Stimulated activated CD4-positive, alpha-beta T cell treated with anti-CD3 and anti-CD28 coated beads, Interleukin-4, amount 100 ng/mL, for 1 hour (primary cell): ENCODE measurements around the gene CDK9.
"Not testable (repeated sequence)": the region's sequence is repeated elsewhere in the genome, so short reads cannot be mapped to it uniquely, and the experiment has no call there.

Experiments used
- DNase-seq: peaks from one replicate; pipeline ENCODE4 v3.0.0-alpha.2; 2020

Gene CDK9

DNA sequence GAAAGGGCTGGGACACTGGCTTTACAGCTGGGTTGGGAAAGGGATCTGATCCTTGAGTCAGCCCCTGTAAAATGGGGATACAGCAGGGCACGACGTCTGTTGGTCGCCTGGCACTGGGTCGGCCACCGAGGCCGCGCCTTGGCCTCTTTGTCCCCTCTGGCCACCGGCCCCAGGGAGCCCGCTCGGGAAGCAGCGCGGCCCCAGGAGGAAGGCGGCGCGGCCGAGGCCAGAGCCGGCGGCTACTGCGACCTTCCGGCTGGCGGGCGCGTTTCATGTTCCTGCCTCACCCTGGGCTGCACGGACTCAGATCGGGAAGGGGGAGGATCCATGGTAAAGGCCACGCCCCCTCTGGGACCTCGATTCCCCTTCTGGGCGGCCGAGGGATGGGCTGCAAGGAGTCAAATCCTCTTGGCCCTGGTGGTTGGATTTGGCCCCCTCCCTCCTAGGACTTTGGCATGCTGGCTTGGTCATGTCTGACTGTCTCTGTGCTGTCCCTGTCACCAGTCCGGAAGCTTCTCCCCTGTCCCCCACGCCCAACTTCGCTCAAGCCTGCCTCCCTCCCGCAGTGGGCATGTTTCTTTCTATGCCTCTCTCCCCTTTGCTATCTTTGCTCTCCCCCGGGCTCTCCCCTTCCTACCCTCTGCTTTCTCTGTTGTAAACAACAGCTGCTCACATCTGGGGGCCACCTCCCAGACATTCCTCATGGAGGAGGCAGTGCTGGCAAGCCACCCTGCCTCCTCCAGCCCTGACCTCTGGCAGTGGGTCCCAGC is 42.6 kb downstream of the CDK9 start:
- DNase-seq = no peak

DNA sequence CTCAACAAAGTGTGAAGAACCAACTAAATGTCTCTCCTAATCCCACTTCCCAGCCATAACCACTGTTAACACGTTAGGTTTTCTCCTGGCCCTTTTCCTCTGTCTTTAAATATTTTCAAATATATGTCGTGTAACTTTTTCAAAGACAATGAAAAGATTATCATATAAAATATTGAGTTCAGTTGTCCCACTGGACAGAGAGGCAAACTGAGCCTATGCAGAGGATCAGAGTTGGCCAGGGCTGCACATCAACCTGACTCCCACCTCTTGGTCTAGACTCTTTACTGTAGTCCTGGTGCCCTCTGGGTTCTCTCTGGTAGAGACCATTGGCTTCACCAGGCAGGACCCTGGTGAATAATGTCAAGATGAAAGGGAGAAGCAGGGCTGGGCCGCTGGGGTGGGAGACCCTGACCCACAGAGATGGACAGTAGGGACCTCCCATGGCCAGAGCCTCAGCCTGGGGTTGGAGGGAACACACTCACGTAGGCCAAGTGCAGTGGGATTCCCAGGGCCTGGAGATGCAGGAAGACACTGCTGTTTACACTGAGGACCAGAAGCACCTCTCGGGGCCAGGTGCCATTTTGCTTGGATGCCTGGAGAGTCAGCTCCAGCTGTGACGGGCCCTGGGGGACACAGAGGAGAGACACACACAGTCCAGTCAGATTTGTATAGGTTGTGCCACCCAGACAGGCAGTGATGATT is 43.5 kb downstream of the CDK9 start:
- no peak for DNase-seq

DNA sequence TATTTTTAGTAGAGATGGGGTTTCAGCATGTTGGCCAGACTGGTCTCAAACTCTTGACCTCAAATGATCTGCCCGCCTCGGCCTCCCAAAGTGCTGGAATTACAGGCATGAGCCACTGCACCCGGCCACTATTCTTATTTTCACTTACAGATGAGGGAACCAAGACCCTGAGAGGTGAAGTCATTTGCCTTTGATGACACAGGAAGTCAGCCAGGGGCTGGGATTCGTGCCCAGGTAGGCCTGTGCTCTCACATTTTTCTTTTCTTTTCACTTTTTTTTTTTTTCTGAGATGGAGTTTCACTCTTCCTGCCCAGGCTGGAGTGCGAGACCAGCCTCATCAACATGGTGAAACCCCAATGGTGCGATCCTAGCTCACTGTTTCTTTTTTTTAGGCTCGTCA is 46.4 kb downstream of the CDK9 start:
- no peak for DNase-seq

DNA sequence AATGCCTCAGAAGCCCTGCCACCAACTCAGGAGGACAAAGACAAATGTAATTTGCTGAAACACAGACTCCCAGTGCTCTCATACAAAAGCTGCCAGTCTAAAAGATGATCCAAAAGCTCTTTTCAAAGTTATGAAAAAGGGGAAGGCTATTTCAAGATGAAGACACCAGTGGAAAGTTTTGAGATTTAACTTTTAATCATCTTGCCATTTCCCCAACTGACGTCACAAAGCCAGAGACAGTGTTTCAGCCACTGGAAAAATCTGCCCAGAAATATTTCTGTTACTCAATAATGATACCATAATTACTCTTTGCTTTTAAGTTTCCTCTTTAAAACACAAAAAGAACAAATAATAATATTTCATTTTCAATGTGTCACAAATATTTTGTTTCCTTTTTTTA is 47.7 kb downstream of the CDK9 start:
- DNase-seq = no peak

DNA sequence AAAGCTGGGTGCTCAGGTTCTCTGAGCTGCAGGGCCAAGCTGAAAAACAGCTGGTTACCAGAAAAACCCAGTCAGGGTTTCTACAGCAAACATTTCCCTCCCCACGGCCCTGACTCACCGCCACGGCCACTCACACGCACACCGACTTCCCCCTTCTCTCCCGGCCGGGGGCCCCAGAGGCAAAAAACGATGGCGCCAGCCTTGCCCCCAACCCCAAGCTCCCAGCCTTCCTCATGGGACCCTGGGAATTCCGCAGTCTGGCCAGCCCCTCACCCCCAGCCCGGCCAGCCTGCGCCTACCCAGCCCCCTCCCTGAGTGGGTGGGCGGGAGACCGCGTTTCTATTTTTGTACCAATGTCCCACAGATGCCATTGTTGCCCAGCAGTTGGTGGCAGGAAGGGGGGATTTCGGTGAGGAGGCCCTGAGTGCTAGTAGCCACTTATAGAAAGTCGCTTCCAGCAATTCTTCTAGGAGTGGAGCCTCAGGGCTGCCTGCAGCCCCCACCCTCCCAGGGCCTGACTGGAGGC is 50.2 kb downstream of the CDK9 start:
- DNase-seq = no peak

DNA sequence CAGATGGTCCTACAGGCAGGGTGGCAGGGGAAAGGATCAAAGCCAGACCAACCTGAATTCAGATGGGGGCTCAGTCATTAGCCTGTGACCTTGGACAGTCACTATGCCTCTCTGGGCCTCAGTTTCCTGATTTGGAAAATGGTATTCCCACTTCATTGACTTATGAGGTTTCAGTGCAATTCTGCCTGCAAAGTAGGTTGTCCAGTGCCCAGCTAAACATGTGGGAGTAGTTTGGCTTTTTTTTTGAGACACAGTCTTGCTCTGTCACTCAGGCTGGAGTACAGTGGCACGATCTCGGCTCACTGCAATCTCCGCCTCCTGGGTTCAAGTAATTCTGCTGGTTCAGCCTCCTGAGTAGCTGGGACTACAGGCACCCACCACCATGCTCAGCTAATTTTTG is 50.7 kb downstream of the CDK9 start:
- not testable (repeated sequence) for DNase-seq

DNA sequence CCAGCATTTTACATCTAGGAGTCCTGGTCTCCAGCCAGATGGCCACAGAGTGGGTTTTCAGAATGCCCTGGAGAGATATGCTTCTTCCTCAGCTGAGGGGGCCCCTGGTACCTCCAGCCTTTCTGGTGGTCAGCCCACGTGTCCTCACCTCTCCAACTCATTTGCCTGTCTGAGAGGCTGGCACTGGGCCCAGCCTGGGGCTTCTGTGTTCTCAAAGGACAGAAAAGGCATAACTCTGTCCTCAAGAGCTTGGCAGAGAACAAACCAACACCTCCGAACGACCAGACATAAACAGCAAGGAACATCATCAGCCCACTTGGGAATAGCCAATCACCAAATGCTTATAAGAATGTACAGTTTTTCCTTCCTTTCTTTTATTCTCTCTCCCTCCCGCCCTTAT is 51.5 kb downstream of the CDK9 start:
- no peak for DNase-seq

DNA sequence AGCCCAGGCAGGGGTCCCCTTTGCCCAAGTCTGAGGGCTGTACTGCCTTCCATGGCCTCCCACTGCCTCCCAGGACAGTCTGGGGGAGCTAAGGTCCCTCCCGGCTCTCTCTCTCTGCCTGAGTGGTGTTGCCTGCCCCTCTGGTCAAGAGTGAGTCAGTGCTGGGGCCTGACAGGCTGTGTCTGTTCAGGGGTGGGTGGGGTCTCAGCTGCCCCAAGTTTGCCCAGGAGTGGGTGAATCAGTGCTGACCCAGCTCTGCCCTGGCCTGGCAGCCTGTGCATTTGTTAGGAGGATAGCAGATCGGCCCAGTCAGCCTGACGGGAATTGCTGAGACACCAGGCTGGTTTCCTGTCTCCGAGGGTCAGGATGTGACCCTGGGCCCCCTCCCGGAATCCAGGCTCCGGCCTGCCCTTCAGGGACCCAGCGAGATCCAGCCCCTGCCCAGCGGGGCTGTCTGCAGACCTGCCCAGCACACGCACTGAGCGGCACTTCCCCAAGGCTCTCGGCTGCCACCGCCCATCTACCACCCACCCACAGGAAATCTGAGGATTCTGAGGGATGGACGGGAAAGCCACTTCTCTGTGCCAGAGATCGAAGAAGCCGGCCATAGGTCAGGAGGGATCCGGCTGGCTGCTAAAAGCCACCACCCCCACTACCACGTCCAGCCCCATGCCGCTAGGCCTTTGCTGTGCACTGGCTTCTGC is 52.7 kb downstream of the CDK9 start:
- DNase-seq = no peak
